K562 (cell line): ENCODE measurements around the gene FSTL4. TPM values are rescaled to one million over a fixed set of nuclear protein-coding genes. Genes with fewer than 3 reads are reported as not detected.

Source experiments
- ATAC-seq: fragments of 200-7000 bp; cut with Tn5 transposase; 3 replicates; pipeline ENCODE4 v1.9.1; 2020; ENCODE audit warnings: moderate library complexity
- BruUV-seq: library from RNA; stranded (reverse); fragments of 400-500 nt; replicated peaks from 2 replicates; lab custom pipeline; 2021; lab: Mats Ljungman, UMichigan
- CTCF ChIA-PET: fragments of 300-600 bp; formaldehyde crosslinking; extraction: SDS; loops from one replicate; lab custom pipeline; 2021; ENCODE audit warnings: low intra/inter-chr PET ratio; lab: Yijun Ruan, JAX
- POLR2A ChIA-PET: fragments of 300-600, 350-650 bp; sonication (Branson Sonifier 250); formaldehyde crosslinking; extraction: SDS; loops from one replicate; lab custom pipeline; 2021; ENCODE audit warnings: antibody characterized with exemption, inconsistent platforms; lab: Yijun Ruan, JAX
- DNase-seq, 4 experiments: peaks; one replicate each; pipeline versions ENCODE4 v3.0.0 to v3.0.0-alpha.2; 2011 to 2018; ENCODE audit warnings: low spot score in 3 of 4, mixed read lengths in 3 of 4; ENCODE audit errors: extremely low read depth in 1 of 4
- FAIRE-seq: peaks from 2 replicates; lab custom pipeline; 2011; peaks lifted over from hg19 to GRCh38; lab: Jason Lieb, UNC
- H2AFZ ChIP-seq: 2 replicates; pipeline ENCODE4 v1.6.0; 2011; ENCODE audit warnings: low read depth, low read length, control low read depth, inconsistent platforms
- H3K27ac ChIP-seq: fragments of 200-600 bp; 3 replicates; pipeline ENCODE4 v1.8.0; 2011; ENCODE audit warnings: low read depth, mild to moderate bottlenecking, control low read depth, inconsistent platforms, low read length, moderate library complexity, mixed read lengths; ENCODE audit errors: extremely low read depth
- H3K27me3 ChIP-seq, 2 experiments: fragments of 300-600 bp in 1 of 2; 2 replicates in 1 of 2; 3 replicates in 1 of 2; pipeline versions ENCODE4 v1.6.0 to v1.8.0; 2011; ENCODE audit warnings: inconsistent platforms in 2 of 2, low read length in 2 of 2, mild to moderate bottlenecking in 1 of 2, mixed read lengths in 1 of 2, moderate library complexity in 1 of 2; ENCODE audit not compliant: control insufficient read depth in 2 of 2, insufficient read depth in 2 of 2
- H3K36me3 ChIP-seq: fragments of 300-600 bp; 3 replicates; pipeline ENCODE4 v1.8.0; 2011; ENCODE audit warnings: mild to moderate bottlenecking, low read length, inconsistent platforms; ENCODE audit not compliant: control insufficient read depth, insufficient read depth
- H3K4me1 ChIP-seq, 2 experiments: fragments of 200-600 bp in 1 of 2; replicated peaks in 1 of 2; 2 replicates in 1 of 2; 3 replicates in 1 of 2; pipeline versions ENCODE4 v1.5.1 to v1.8.0; 2011; ENCODE audit warnings: inconsistent platforms in 2 of 2, low read length in 2 of 2, mild to moderate bottlenecking in 1 of 2, mixed read lengths in 1 of 2, moderate library complexity in 1 of 2; ENCODE audit not compliant: control insufficient read depth in 2 of 2, insufficient read depth in 2 of 2
- H3K4me2 ChIP-seq: 2 replicates; pipeline ENCODE4 v1.6.1; 2011; ENCODE audit warnings: low read length, control low read depth, inconsistent platforms, mixed read lengths; ENCODE audit not compliant: insufficient read depth
- H3K4me3 ChIP-seq: fragments of 200-600 bp; sonication (generic), shearing (Covaris generic); 2 replicates; pipeline ENCODE4 v1.5.1; 2016; ENCODE audit warnings: control low read depth, inconsistent platforms
- H3K79me2 ChIP-seq: fragments of 200-600 bp; 3 replicates; pipeline ENCODE4 v1.8.0; 2011; ENCODE audit warnings: low read length, inconsistent platforms; ENCODE audit not compliant: control insufficient read depth, insufficient read depth
- H3K9ac ChIP-seq, 2 experiments: 2 replicates each; pipeline versions ENCODE4 v1.6.0 to v1.6.1; 2011; ENCODE audit warnings: low read depth in 2 of 2, low read length in 2 of 2, control low read depth in 1 of 2, inconsistent platforms in 1 of 2, mild to moderate bottlenecking in 1 of 2, mixed read lengths in 1 of 2; ENCODE audit not compliant: insufficient read depth in 1 of 2
- H3K9me1 ChIP-seq: one replicate; pipeline ENCODE4 v1.6.0; 2011; ENCODE audit warnings: inconsistent platforms, mild to moderate bottlenecking, low read length, moderate library complexity; ENCODE audit not compliant: control insufficient read depth, insufficient read depth
- H3K9me3 ChIP-seq: replicated peaks from 2 replicates; pipeline ENCODE4 v1.5.1; 2011; ENCODE audit warnings: low read depth, low read length, inconsistent platforms; ENCODE audit not compliant: control insufficient read depth, insufficient read depth
- H4K20me1 ChIP-seq: replicated peaks from 2 replicates; pipeline ENCODE4 v1.6.1; 2011; ENCODE audit warnings: low read length, inconsistent platforms, mixed read lengths; ENCODE audit not compliant: control insufficient read depth, insufficient read depth
- ESRRA ChIP-seq: fragments of 450-650 bp; IDR thresholded peaks from 2 replicates; pipeline ENCODE4 v1.6.1; 2014; ENCODE audit warnings: low read depth, mild to moderate bottlenecking, moderate library complexity, borderline replicate concordance
- GABPA ChIP-seq: fragments of 200-800 bp; sonication (Bioruptor generic); conservative IDR thresholded peaks from 2 replicates; pipeline ENCODE4 v1.6.1; 2016; ENCODE audit warnings: low read depth, missing genetic modification characterization, missing compliant biosample characterization
- GATAD2B ChIP-seq: fragments of 450-650 bp; IDR thresholded peaks from 2 replicates; pipeline ENCODE4 v1.6.1; 2017; ENCODE audit warnings: mild to moderate bottlenecking, borderline replicate concordance
- KHSRP ChIP-seq: fragments of 450-650 bp; IDR thresholded peaks from 2 replicates; pipeline ENCODE4 v1.6.1; 2017
- MTF1 ChIP-seq: fragments of 250-450 bp; sonication (Bioruptor Pico); IDR thresholded peaks from 2 replicates; pipeline ENCODE4 v1.9.0; 2021; ENCODE audit warnings: moderate library complexity, mild to moderate bottlenecking, inconsistent platforms, borderline replicate concordance
- TSHZ1 ChIP-seq: fragments of 250-450 bp; sonication (Bioruptor Pico); IDR thresholded peaks from 2 replicates; pipeline ENCODE4 v1.4.0; 2020; ENCODE audit warnings: mild to moderate bottlenecking, moderate library complexity
- ZBTB5 ChIP-seq: fragments of 450-650 bp; IDR thresholded peaks from 2 replicates; pipeline ENCODE4 v1.6.1; 2017; ENCODE audit warnings: antibody characterized with exemption
- ZKSCAN3 ChIP-seq: fragments of 250-450 bp; sonication (Bioruptor Pico); IDR thresholded peaks from 2 replicates; pipeline ENCODE4 v1.4.0; 2020
- WGBS: fragments of 100-300 bp; shearing (Covaris generic); methylation state at CpG from one replicate; pipeline ENCODE4 v1.1.6; 2016; ENCODE audit warnings: low coverage, mixed read lengths; ENCODE audit not compliant: insufficient coverage; ENCODE audit errors: missing lambda C conversion rate; 5-methylcytosine and 5-hydroxymethylcytosine counted together
- in situ Hi-C: fragments of 300-500 bp; cut with MboI; formaldehyde crosslinking; loops from 4 replicates; pipeline ENCODE4 v1.15.0; 2018; ENCODE audit warnings: inconsistent platforms, mixed read lengths
- intact Hi-C: fragments of 100-400 bp; cut with micrococcal nuclease; formaldehyde crosslinking; loops from 2 replicates; pipeline ENCODE4 v1.14.2; 2022
- polyA plus RNA-seq, 8 experiments: library from polyadenylated mRNA; depleted of rRNA in 4 of 8; stranded (reverse) in 5 of 8; unstranded in 3 of 8; fragments of >200 nt; fragmentation: Nextera tagmentation in 2 of 8; fragmentation: Illumina TruSeq in 1 of 8; extraction: Ambion mirVana in 2 of 8; extraction: Trizol in 1 of 8; gene quantifications; 2 replicates each; pipeline versions ENCODE4 v1.2.1 to v1.2.3, GENCODE V29; 2011 to 2014; ENCODE audit warnings: inconsistent platforms in 1 of 8, missing spikeins in 1 of 8
- total RNA-seq, 7 experiments: library from RNA; depleted of rRNA in 6 of 7; stranded (reverse); fragments of >200 nt in 6 of 7; fragmentation: Illumina TruSeq in 2 of 7; extraction: Trizol in 2 of 7; gene quantifications; 2 replicates each; pipeline versions ENCODE4 v1.2.1 to v1.2.3, GENCODE V29; 2011 to 2021; ENCODE audit warnings: low replicate concordance in 1 of 7

FSTL4 gene
- total and polyA plus RNA-seq, 9 of the 15 experiments (the other 6 are each of a cell fraction or from before 2014, with no cell fraction given), result 0.08 to 0.18 (median 0.10) TPM; not detected in 5

GRCh38 chr5:133400120-133400519 is 212.2 kb downstream of the FSTL4 start (continued):
- no peak for TF ChIP-seq ESRRA

- Histone ChIP-seq H3K4me1 (no peaks in the 10 kb centered on the region), H3K36me3 (no peaks in the 10 kb centered on the region), H3K9me1 (no peaks in the 10 kb centered on the region), H3K27ac (no peak overlapping the region), H3K79me2 (no peaks in the 10 kb centered on the region), H3K9me3 (no peaks in the 10 kb centered on the region), H2AFZ (no peak overlapping the region), H3K9ac (no peak overlapping the region), H3K4me3 (no peak overlapping the region), H4K20me1 (no peaks in the 10 kb centered on the region), H3K27me3 (peaks cover 8 to 55% of the 10 kb centered on the region in 2 experiments; a peak in 4 of 5 replicates), H3K4me2 (no peak overlapping the region)
- in situ Hi-C loops (no loop called here), intact Hi-C loops (no loop called here)
- ChIA-PET POLR2A (no interaction called here), CTCF (no interaction called here)
- no peak for TF ChIP-seq MTF1 (CRISPR knock-in tag)
- DNase-seq (no peak), ATAC-seq (no peak), FAIRE-seq (no peak)
- under 1% methylated on average over 10 of the region's 10 CpGs for WGBS
- no TSS peak for BruUV-seq
These were observed 213.0 kb downstream of the FSTL4 start for GRCh38 chr5:133399247-133399891.

- POLR2A ChIA-PET, result no interaction called here
- 4% methylated on average over 6 of the region's 6 CpGs for WGBS
- intact Hi-C loops, result no loop called here
- FAIRE-seq, result no peak
- Histone ChIP-seq H3K27me3 (peaks cover 8 to 48% of the 10 kb centered on the region in 2 experiments; a peak in 4 of 5 replicates), H2AFZ (no peak overlapping the region), H3K4me3 (no peak overlapping the region), H3K79me2 (no peaks in the 10 kb centered on the region), H3K4me1 (no peaks in the 10 kb centered on the region), H3K9me3 (no peaks in the 10 kb centered on the region), H4K20me1 (no peaks in the 10 kb centered on the region), H3K27ac (no peak overlapping the region), H3K9me1 (no peaks in the 10 kb centered on the region), H3K4me2 (no peak overlapping the region), H3K36me3 (no peaks in the 10 kb centered on the region), H3K9ac (no peak overlapping the region)
- CTCF ChIA-PET, result no interaction called here
- no TSS peak for BruUV-seq
- DNase-seq, result no peak
- in situ Hi-C loops, result no loop called here
- no peak for ATAC-seq
- no peak for TF ChIP-seq GATAD2B
- no peak for TF ChIP-seq ZBTB5
- no peak for TF ChIP-seq TSHZ1 (CRISPR knock-in tag)
- TF ChIP-seq GABPA (tag), result no peak
- TF ChIP-seq ZKSCAN3 (CRISPR knock-in tag), result no peak
- no peak for TF ChIP-seq KHSRP
These were observed 213.7 kb downstream of the FSTL4 start for GRCh38 chr5:133398646-133399101.
